Measurements from ENCODE around the gene CHRNA4.
"Not testable (repeated sequence)": the region's sequence is repeated elsewhere in the genome, so short reads cannot be mapped to it uniquely, and the experiment has no call there.

CHRNA4 gene

GRCh38 chr20:63308218-63308911 lies 52.8 kb downstream of the CHRNA4 start:
- no peak overlapping the region for H3K14ac ChIP-seq (ENCODE audit: low read length)
- H2AK5ac ChIP-seq (ENCODE audit: low read length), result no peak overlapping the region
- no peak overlapping the region for H2BK12ac ChIP-seq (ENCODE audit: low read length)
- no peaks in the 10 kb centered on the region for H3K79me2 ChIP-seq (ENCODE audit: control insufficient read depth, insufficient read depth, low read length, poor library complexity)
- whole genome bisulfite sequencing (ENCODE audit: extremely low coverage, insufficient coverage, insufficient read length), result no CpG with 5 or more reads among the region's 30 CpGs
- H3K27ac ChIP-seq (ENCODE audit: low read depth, low read length), result no peak overlapping the region
- H4K12ac ChIP-seq (ENCODE audit: low read depth, low read length), result no peak overlapping the region
- no peak overlapping the region for H4K91ac ChIP-seq (ENCODE audit: low read depth, low read length)
- no peak overlapping the region for H3K18ac ChIP-seq (ENCODE audit: low read length)
- H3K4me1 ChIP-seq (ENCODE audit: control insufficient read depth in 1 of 2, insufficient read depth in 2 of 2, low read length in 2 of 2), result no peaks in the 10 kb centered on the region
- no peak overlapping the region for H3K4ac ChIP-seq (ENCODE audit: low read depth, low read length)
- no peaks in the 10 kb centered on the region for H3K9me3 ChIP-seq (ENCODE audit: insufficient read depth, low read depth, low read length)
- no peak overlapping the region for H2BK120ac ChIP-seq (ENCODE audit: insufficient read depth, low read length, poor library complexity)
- no peak overlapping the region for H2BK5ac ChIP-seq (ENCODE audit: low read depth, low read length, poor library complexity)
- no peak overlapping the region for H4K8ac ChIP-seq (ENCODE audit: low read depth, low read length)
- no peak overlapping the region for H3K4me2 ChIP-seq (ENCODE audit: low read length)
- H3K23ac ChIP-seq (ENCODE audit: low read length), result no peak overlapping the region
- H3K9ac ChIP-seq (ENCODE audit: low read length), result no peak overlapping the region
- no peak for DNase-seq
- H3K4me3 ChIP-seq (ENCODE audit: low read depth, low read length), result no peak overlapping the region
- no peaks in the 10 kb centered on the region for H3K36me3 ChIP-seq (ENCODE audit: control insufficient read depth in 1 of 2, insufficient read depth in 2 of 2, low read length in 2 of 2)
- no peak overlapping the region for H2AFZ ChIP-seq (ENCODE audit: insufficient read depth, low read length, poor library complexity)
- no peaks in the 10 kb centered on the region for H3K79me1 ChIP-seq (ENCODE audit: low read length)
- H3K27me3 ChIP-seq (ENCODE audit: insufficient read depth, low read length), result no peaks in the 10 kb centered on the region

- H3K4me1 ChIP-seq (ENCODE audit: control insufficient read depth in 1 of 2, insufficient read depth in 2 of 2, low read length in 2 of 2), result no peaks in the 10 kb centered on the region
- no peaks in the 10 kb centered on the region for H3K27me3 ChIP-seq (ENCODE audit: insufficient read depth, low read length)
- no peak overlapping the region for H4K12ac ChIP-seq (ENCODE audit: low read depth, low read length)
- no peak overlapping the region for H2BK120ac ChIP-seq (ENCODE audit: insufficient read depth, low read length, poor library complexity)
- no peak overlapping the region for H4K91ac ChIP-seq (ENCODE audit: low read depth, low read length)
- no peak overlapping the region for H3K9ac ChIP-seq (ENCODE audit: low read length)
- H3K36me3 ChIP-seq (ENCODE audit: control insufficient read depth in 1 of 2, insufficient read depth in 2 of 2, low read length in 2 of 2), result no peaks in the 10 kb centered on the region
- H3K4ac ChIP-seq (ENCODE audit: low read depth, low read length), result no peak overlapping the region
- DNase-seq, result no peak
- no peak overlapping the region for H3K23ac ChIP-seq (ENCODE audit: low read length)
- no CpG with 5 or more reads among the region's 23 CpGs for WGBS (ENCODE audit: extremely low coverage, insufficient coverage, insufficient read length)
- no peaks in the 10 kb centered on the region for H3K9me3 ChIP-seq (ENCODE audit: insufficient read depth, low read depth, low read length)
- no peak overlapping the region for H2BK5ac ChIP-seq (ENCODE audit: low read depth, low read length, poor library complexity)
- no peak overlapping the region for H3K14ac ChIP-seq (ENCODE audit: low read length)
- H3K79me2 ChIP-seq (ENCODE audit: control insufficient read depth, insufficient read depth, low read length, poor library complexity), result no peaks in the 10 kb centered on the region
- no peak overlapping the region for H3K4me2 ChIP-seq (ENCODE audit: low read length)
- no peak overlapping the region for H3K27ac ChIP-seq (ENCODE audit: low read depth, low read length)
- no peak overlapping the region for H2AFZ ChIP-seq (ENCODE audit: insufficient read depth, low read length, poor library complexity)
- H2BK12ac ChIP-seq (ENCODE audit: low read length), result no peak overlapping the region
- no peak overlapping the region for H3K18ac ChIP-seq (ENCODE audit: low read length)
- no peaks in the 10 kb centered on the region for H3K79me1 ChIP-seq (ENCODE audit: low read length)
- no peak overlapping the region for H4K8ac ChIP-seq (ENCODE audit: low read depth, low read length)
- no peak overlapping the region for H3K4me3 ChIP-seq (ENCODE audit: low read depth, low read length)
- no peak overlapping the region for H2AK5ac ChIP-seq (ENCODE audit: low read length)
These were observed 53.5 kb downstream of the CHRNA4 start for GRCh38 chr20:63307538-63308217.

GRCh38 chr20:63306673-63307537 lies 54.2 kb downstream of the CHRNA4 start:
- no peaks in the 10 kb centered on the region for H3K27me3 ChIP-seq (ENCODE audit: insufficient read depth, low read length)
- no peak overlapping the region for H2BK120ac ChIP-seq (ENCODE audit: insufficient read depth, low read length, poor library complexity)
- no peak overlapping the region for H4K8ac ChIP-seq (ENCODE audit: low read depth, low read length)
- no peak overlapping the region for H3K14ac ChIP-seq (ENCODE audit: low read length)
- no peak overlapping the region for H3K18ac ChIP-seq (ENCODE audit: low read length)
- H4K91ac ChIP-seq (ENCODE audit: low read depth, low read length), result no peak overlapping the region
- H2BK5ac ChIP-seq (ENCODE audit: low read depth, low read length, poor library complexity), result no peak overlapping the region
- H2AK5ac ChIP-seq (ENCODE audit: low read length), result no peak overlapping the region
- no peaks in the 10 kb centered on the region for H3K4me1 ChIP-seq (ENCODE audit: control insufficient read depth in 1 of 2, insufficient read depth in 2 of 2, low read length in 2 of 2)
- no peak overlapping the region for H4K12ac ChIP-seq (ENCODE audit: low read depth, low read length)
- no CpG with 5 or more reads among the region's 35 CpGs for WGBS (ENCODE audit: extremely low coverage, insufficient coverage, insufficient read length)
- no peak overlapping the region for H2AFZ ChIP-seq (ENCODE audit: insufficient read depth, low read length, poor library complexity)
- no peaks in the 10 kb centered on the region for H3K79me2 ChIP-seq (ENCODE audit: control insufficient read depth, insufficient read depth, low read length, poor library complexity)
- no peaks in the 10 kb centered on the region for H3K36me3 ChIP-seq (ENCODE audit: control insufficient read depth in 1 of 2, insufficient read depth in 2 of 2, low read length in 2 of 2)
- H3K4me2 ChIP-seq (ENCODE audit: low read length), result no peak overlapping the region
- no peak overlapping the region for H3K27ac ChIP-seq (ENCODE audit: low read depth, low read length)
- no peak overlapping the region for H3K4ac ChIP-seq (ENCODE audit: low read depth, low read length)
- H3K9ac ChIP-seq (ENCODE audit: low read length), result no peak overlapping the region
- no peaks in the 10 kb centered on the region for H3K9me3 ChIP-seq (ENCODE audit: insufficient read depth, low read depth, low read length)
- H2BK12ac ChIP-seq (ENCODE audit: low read length), result no peak overlapping the region
- H3K4me3 ChIP-seq (ENCODE audit: low read depth, low read length), result no peak overlapping the region
- no peak overlapping the region for H3K23ac ChIP-seq (ENCODE audit: low read length)
- no peak for DNase-seq
- H3K79me1 ChIP-seq (ENCODE audit: low read length), result no peaks in the 10 kb centered on the region

- H3K79me2 ChIP-seq (ENCODE audit: control insufficient read depth, insufficient read depth, low read length, poor library complexity); H2AFZ ChIP-seq (ENCODE audit: insufficient read depth, low read length, poor library complexity); H2BK5ac ChIP-seq (ENCODE audit: low read depth, low read length, poor library complexity); H3K4me2 ChIP-seq (ENCODE audit: low read length); H3K27ac ChIP-seq (ENCODE audit: low read depth, low read length); H3K4me1 ChIP-seq (ENCODE audit: control insufficient read depth in 1 of 2, insufficient read depth in 2 of 2, low read length in 2 of 2); H3K23ac ChIP-seq (ENCODE audit: low read length); H4K8ac ChIP-seq (ENCODE audit: low read depth, low read length); H3K4me3 ChIP-seq (ENCODE audit: low read depth, low read length); H3K9ac ChIP-seq (ENCODE audit: low read length); DNase-seq; H3K36me3 ChIP-seq (ENCODE audit: control insufficient read depth in 1 of 2, insufficient read depth in 2 of 2, low read length in 2 of 2); H3K18ac ChIP-seq (ENCODE audit: low read length); H3K27me3 ChIP-seq (ENCODE audit: insufficient read depth, low read length); H2BK12ac ChIP-seq (ENCODE audit: low read length); H2AK5ac ChIP-seq (ENCODE audit: low read length); H4K12ac ChIP-seq (ENCODE audit: low read depth, low read length); H3K79me1 ChIP-seq (ENCODE audit: low read length); H4K91ac ChIP-seq (ENCODE audit: low read depth, low read length); H2BK120ac ChIP-seq (ENCODE audit: insufficient read depth, low read length, poor library complexity); H3K9me3 ChIP-seq (ENCODE audit: insufficient read depth, low read depth, low read length); H3K4ac ChIP-seq (ENCODE audit: low read depth, low read length); H3K14ac ChIP-seq (ENCODE audit: low read length): not testable (repeated sequence)
- WGBS (ENCODE audit: extremely low coverage, insufficient coverage, insufficient read length), result no CpG with 5 or more reads among the region's 30 CpGs
These were observed 55.0 kb downstream of the CHRNA4 start for GRCh38 chr20:63305933-63306672.
